H54 (cell line): ENCODE results near the gene IGFL1.
"Not testable (repeated sequence)": the region's sequence is repeated elsewhere in the genome, so short reads cannot be mapped to it uniquely, and the experiment has no call there.

Experiments used
- DNase-seq: peaks from one replicate; pipeline ENCODE4 v3.0.0; 2011; ENCODE audit warnings: low spot score, mixed read lengths; ENCODE audit not compliant: insufficient read length
- FAIRE-seq: peaks from 3 replicates; lab custom pipeline; 2011; peaks lifted over from hg19 to GRCh38; lab: Jason Lieb, UNC
- POLR2A ChIP-seq: IDR thresholded peaks from 2 replicates; pipeline ENCODE4 v1.6.1; 2011; ENCODE audit warnings: low read depth, mild to moderate bottlenecking, low read length

IGFL1 gene

GRCh38 chr19:46226438-46226973, 3.0 kb upstream of the IGFL1 start:
- DNase-seq (no peak), FAIRE-seq (no peak)
- TF ChIP-seq POLR2A: no peak

DNA sequence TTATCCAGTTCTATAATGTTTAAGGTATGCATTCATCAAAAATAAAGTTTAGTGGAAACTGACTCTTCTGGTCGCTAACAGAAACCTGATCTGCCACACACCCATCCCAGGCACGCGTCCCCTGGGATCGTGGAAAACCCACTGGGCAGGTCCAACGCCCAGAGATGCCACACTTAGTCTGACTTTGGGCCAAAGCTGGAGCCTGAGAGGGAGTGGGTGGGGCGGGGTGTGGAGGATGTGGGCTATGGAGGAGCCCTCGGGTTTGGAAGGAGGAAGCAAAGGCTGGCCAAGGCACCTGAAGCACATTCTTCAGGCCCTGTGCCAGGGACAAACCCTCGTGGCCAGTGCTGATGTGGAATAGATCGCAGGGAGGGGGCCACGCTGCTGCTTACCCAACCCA, 2.5 kb downstream of the IGFL1 start:
- no peak for TF ChIP-seq POLR2A
- DNase-seq (no peak), FAIRE-seq (no peak)

DNA sequence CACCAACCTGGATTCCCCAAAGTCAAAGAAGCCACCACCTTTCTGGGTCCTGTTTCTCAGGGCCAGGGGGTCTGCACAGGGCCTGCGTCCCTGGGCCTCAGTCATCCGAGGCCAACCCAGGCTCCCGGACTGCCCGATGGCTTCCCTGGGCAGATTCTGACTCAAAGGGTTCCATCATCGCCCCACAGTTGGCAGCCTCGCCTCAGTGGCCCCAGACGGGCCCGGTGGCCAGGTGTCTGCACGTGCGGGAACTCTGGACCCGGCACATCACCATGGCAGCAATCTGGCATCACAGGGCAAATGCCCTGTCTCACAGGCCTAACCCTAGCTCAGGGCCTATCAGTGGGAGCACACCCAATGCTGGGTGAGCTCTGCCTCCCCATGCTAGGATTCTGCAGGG, 2.9 kb downstream of the IGFL1 start:
- FAIRE-seq: no peak
- no peak for DNase-seq

DNA sequence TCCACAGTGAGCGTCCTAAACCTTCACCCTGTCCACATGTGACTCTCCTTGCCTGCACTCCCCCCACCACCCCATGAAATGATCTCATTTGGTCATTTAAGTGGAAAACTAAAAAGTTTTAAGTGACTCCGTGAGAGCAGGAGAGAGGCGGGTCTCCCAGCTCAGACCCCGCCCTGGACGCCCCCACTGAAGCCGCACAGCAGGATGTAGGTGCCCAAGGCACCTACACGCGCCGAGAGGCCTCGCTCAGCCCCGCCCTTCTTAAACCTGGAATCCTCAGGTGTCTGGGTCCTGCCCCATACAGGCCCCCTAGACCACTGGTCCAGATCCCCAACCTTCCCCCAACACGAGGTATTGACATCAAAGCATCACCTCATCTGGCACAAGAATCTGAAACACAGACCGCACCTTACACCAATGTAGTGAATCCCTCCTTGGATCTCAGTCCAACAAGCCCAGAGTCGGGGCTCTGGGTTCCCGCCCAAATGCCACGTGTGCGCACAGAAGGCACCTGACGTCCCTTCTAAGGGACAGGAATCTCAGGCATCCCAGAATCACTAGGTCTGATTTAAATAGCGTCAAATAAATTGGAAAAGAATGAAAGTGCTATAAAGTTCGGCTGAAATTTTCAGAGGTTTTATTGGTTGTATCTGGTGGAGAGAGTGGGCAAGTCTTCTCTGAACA, 3.5 kb downstream of the IGFL1 start:
- FAIRE-seq (no peak), DNase-seq (no peak)
- no peak for TF ChIP-seq POLR2A

More for the DNA sequence above, 2.9 kb downstream of the IGFL1 start:
- no peak for TF ChIP-seq POLR2A

GRCh38 chr19:46233871-46234270, 4.3 kb downstream of the IGFL1 start:
- not testable (repeated sequence) for FAIRE-seq, DNase-seq

- not testable (repeated sequence) for FAIRE-seq, DNase-seq
These were observed 8.6 kb downstream of the IGFL1 start for GRCh38 chr19:46238141-46238540.

GRCh38 chr19:46239193-46240024, 9.9 kb downstream of the IGFL1 start:
- TF ChIP-seq POLR2A: no peak
- DNase-seq (no peak), FAIRE-seq (no peak)

- no peak for TF ChIP-seq POLR2A
- DNase-seq (no peak), FAIRE-seq (no peak)
These were observed 11.2 kb downstream of the IGFL1 start for GRCh38 chr19:46240693-46241092.

DNA sequence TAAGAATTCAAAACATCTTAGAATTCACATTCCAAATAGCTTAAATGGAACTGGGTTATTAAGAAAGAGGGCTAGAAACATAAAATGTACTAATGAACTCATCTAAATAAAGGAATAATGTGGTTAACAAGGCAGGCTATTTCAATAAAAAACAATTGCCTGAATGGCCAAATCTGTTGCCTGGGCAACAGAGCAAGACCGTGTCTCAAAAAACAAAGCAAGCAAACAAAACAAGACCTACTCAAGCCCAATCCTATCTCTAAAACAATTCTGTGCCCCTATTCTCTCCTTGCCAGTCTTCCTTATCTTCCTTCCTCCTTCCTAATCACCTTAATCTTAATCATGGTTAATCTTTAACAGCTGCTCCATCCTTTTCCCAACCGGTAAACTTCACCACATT, 12.1 kb downstream of the IGFL1 start:
- no peak for FAIRE-seq
- no peak for DNase-seq
- TF ChIP-seq POLR2A: no peak

- FAIRE-seq, DNase-seq: not testable (repeated sequence)
These were observed 13.6 kb downstream of the IGFL1 start for GRCh38 chr19:46243081-46243654.

- no peak for TF ChIP-seq POLR2A
- no peak for DNase-seq
- FAIRE-seq: no peak
These were observed 20.7 kb downstream of the IGFL1 start for GRCh38 chr19:46250076-46250735.

DNA sequence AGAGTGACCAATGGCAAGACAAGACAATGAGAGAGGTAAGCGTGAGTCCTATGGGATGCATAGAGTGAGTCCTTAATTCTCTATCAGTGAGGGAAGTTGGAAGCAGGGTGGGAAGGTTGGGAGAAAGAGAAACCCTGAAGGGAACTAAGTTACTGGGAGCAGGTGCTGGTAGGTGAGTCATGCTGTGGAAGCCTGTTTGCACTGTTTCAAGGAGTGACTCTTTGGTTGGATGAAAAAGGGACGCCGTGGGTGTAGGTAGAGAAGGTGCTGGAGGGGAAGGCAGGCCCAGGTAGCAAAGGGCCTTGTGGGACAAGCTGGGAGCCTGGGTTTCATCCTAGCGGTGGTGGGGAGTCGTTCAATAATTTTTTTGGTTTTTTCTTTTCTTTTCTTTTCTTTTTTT, 21.9 kb downstream of the IGFL1 start:
- no peak for TF ChIP-seq POLR2A
- no peak for DNase-seq
- FAIRE-seq: no peak

- DNase-seq: no peak
- no peak for FAIRE-seq
- no peak for TF ChIP-seq POLR2A
These were observed 25.2 kb downstream of the IGFL1 start for GRCh38 chr19:46254776-46255175.

DNA sequence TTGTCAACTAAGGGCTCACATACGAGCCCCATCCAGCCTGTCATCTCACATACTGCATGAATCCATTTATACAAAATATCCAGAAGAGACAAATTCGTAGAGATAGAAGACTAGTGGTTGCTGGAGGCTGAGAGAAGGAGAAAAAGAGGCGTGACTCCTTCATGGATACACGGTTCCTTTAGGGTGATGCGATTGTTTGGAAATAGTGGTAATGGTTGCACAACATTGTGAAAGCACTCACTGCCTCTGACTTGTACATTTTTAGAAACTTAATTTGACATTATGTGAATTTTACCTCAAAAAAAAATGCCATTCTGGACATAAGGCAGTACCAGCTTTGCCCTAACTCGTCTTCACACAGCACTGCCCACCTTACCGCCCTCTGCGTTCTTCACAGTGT, 27.3 kb downstream of the IGFL1 start:
- TF ChIP-seq POLR2A: no peak
- DNase-seq: no peak
- no peak for FAIRE-seq

- not testable (repeated sequence) for DNase-seq, FAIRE-seq
These were observed 32.0 kb downstream of the IGFL1 start for GRCh38 chr19:46261501-46261900.

DNA sequence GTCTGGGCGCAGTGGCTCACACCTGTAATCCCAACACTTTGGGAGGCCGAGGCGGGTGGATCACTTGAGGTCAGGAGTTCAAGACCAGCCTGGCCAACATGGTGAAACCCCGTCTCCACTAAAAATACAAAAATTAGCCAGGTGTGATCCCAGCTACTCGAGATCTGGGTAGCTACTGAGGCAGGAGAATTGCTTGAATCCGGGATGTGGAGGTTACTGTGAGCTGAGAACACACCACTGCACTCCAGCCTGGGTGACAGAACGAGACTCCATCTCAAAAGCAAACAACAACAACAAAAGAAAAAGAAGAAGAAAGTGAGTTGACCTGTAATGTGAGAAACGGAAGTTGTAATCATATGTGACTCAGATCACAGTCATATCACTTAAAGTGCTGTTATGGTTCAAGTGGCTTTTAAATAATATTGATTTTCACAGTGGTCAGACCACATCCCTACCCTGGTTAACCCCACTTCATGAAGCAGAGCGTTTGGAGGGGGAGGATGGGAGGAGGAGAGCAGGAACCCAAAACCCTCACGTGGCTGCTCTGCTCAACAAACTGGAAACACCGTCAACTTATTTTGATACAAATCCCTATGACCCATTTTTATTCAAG, 33.2 kb downstream of the IGFL1 start:
- peak; percentile 21 for DNase-seq
- not testable (repeated sequence) for FAIRE-seq

DNA sequence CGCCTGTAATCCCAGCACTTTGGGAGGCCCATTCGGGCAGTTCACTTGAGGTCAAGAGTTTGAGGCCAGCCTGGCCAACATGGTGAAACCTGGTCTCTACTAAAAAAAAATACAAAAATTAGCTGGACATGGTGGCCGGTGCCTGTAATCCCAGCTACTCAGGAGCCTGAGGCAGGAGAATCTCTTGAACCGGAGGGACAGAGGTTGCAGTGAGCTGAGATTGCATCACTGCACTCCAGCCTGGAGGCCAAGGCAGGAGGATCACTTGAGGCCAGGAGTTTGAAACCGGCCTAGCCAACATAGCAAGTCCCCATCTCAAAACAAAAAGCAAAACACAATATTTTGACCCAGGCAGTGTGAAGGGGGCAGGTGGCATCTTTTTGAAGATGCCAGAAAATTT, 35.3 kb downstream of the IGFL1 start:
- not testable (repeated sequence) for FAIRE-seq, DNase-seq
